BJ (cell line): ENCODE measurements around the gene CMTM1. TPM values are rescaled to one million over a fixed set of nuclear protein-coding genes. Genes with fewer than 3 reads are reported as not detected.
A peak's percentile ranks its signal among the peaks of the same experiment; 100 is the strongest.

Source experiments
- CTCF ChIA-PET: fragments of 350-600 bp; formaldehyde crosslinking; extraction: SDS; loops from one replicate; lab custom pipeline; 2021; ENCODE audit warnings: antibody characterized with exemption, inconsistent platforms; lab: Yijun Ruan, JAX
- POLR2A ChIA-PET: fragments of 300-600 bp; sonication (Branson Sonifier 250); formaldehyde crosslinking; extraction: SDS; loops from one replicate; lab custom pipeline; 2021; ENCODE audit warnings: antibody characterized with exemption; lab: Charles Lee
- DNase-seq: peaks from one replicate; pipeline ENCODE4 v3.0.0-alpha.2; 2011; ENCODE audit warnings: low read depth
- H3K27me3 ChIP-seq: 2 replicates; pipeline ENCODE4 v1.6.0; 2011; ENCODE audit warnings: low read length; ENCODE audit not compliant: control insufficient read depth, insufficient read depth
- H3K36me3 ChIP-seq: 2 replicates; pipeline ENCODE4 v1.5.1; 2011; ENCODE audit warnings: low read length; ENCODE audit not compliant: control insufficient read depth, insufficient read depth
- H3K4me3 ChIP-seq: 2 replicates; pipeline ENCODE4 v1.5.1; 2011; ENCODE audit warnings: low read depth, mild to moderate bottlenecking, control low read depth, low read length
- polyA plus RNA-seq: library from polyadenylated mRNA; depleted of rRNA; stranded (reverse); fragments of >200 nt; gene quantifications from 2 replicates; pipeline ENCODE4 v1.2.3, GENCODE V29; 2011
- TF ChIP-seq, protein P1 (sequence below): IDR thresholded peaks from 2 replicates; pipeline ENCODE4 v1.5.1; 2011; ENCODE audit warnings: low read depth, mild to moderate bottlenecking, control low read depth, inconsistent platforms, low read length, moderate library complexity; ENCODE audit not compliant: insufficient read depth

The CMTM1 gene
- polyA plus RNA-seq, 1 experiment = 3.2 TPM

DNA sequence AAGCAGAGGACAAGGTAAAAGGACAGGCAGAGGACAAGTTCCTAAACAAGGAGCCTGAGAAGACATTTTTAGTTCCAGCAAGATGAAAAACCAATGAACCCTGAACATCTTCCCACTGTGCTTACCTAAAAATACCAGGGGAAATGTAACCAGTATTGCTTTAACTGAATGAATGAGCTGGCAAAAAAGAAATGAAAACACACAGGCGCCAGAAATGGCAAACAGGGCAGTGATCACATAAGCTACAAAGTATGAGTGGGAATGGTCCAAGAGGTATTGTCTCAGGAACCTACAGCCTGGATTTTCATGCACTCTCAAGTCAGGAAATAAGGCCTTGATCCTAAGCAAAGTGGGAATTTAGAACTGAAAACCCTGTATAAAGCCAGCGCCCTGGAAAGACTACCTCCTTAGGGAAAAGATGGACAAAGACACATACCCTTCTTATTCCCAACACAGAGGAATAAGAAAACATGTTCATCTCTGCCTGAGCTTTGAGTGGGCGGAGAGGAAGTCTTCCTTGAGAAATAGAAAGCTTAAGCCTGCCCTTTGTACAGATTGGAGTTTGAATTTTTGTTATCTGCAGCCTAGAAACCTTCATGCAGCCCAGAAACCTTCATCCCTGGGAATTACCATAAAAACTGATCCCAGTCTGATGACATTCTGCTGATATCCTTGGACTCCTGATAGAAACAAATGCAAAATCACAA, 15.2 kb downstream of the CMTM1 start:
- no peak for DNase-seq
- ChIA-PET CTCF (interaction anchor here (0.6 to 1.7 kb wide), 6 partner anchors 12 to 287 kb away, joined by 3 to 5 read pairs (median 4); partner anchors contain the start of gene NAE1), POLR2A (no interaction called here)
- Histone ChIP-seq H3K36me3 (no peaks in the 10 kb centered on the region), H3K4me3 (no peak overlapping the region), H3K27me3 (peaks cover 13% of the 10 kb centered on the region)
- TF ChIP-seq, protein P1, sequence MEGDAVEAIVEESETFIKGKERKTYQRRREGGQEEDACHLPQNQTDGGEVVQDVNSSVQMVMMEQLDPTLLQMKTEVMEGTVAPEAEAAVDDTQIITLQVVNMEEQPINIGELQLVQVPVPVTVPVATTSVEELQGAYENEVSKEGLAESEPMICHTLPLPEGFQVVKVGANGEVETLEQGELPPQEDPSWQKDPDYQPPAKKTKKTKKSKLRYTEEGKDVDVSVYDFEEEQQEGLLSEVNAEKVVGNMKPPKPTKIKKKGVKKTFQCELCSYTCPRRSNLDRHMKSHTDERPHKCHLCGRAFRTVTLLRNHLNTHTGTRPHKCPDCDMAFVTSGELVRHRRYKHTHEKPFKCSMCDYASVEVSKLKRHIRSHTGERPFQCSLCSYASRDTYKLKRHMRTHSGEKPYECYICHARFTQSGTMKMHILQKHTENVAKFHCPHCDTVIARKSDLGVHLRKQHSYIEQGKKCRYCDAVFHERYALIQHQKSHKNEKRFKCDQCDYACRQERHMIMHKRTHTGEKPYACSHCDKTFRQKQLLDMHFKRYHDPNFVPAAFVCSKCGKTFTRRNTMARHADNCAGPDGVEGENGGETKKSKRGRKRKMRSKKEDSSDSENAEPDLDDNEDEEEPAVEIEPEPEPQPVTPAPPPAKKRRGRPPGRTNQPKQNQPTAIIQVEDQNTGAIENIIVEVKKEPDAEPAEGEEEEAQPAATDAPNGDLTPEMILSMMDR = no peak

DNA sequence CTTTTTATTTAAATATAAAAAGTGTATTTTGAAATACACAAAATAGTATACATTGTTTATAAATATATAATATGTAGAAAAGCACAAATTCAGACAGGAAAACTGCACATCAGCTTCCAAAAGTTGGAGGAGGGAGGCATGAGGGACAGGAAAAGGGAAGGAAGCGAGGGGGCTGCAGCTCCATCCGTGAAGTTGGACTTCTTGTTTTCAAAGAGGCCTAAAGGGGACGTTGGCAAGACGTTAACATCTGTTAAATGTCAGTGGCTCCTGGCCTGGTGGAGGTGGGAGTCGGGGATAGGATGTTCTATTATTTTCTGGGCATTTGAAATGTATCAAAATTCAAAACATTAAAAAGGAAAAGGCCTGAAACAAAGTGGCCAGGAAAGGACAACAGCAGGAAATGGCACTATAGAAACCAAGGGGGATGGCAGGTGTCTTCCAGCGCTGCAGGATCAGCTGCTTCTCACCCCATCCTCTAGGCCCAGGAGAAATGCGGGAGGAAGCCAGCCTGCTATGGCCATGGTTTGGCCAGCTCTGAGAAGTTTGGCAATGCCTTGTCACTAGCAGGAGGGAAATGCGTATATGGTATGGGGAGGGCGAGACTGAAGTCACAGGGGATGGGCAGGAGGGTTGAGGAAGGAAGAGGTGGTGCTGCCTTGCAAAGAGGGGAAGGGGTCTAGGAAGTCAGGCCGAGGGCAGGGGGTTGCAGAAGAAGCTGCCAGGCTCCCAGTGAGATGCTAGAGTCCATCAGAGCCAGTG, 19.4 kb downstream of the CMTM1 start:
- CTCF ChIA-PET = interaction anchor here (0.9 to 1.3 kb wide), 4 partner anchors 11 to 109 kb away, joined by 3 to 4 read pairs (median 3); no protein-coding TSS in a partner anchor
- no peaks in the 10 kb centered on the region for H3K36me3 ChIP-seq
- TF ChIP-seq, protein P1 = no peak
- H3K27me3 ChIP-seq = peaks cover 3% of the 10 kb centered on the region; the same call in 1 of the 2 replicates
- POLR2A ChIA-PET = no interaction called here
- no peak overlapping the region for H3K4me3 ChIP-seq
- DNase-seq = no peak

DNA sequence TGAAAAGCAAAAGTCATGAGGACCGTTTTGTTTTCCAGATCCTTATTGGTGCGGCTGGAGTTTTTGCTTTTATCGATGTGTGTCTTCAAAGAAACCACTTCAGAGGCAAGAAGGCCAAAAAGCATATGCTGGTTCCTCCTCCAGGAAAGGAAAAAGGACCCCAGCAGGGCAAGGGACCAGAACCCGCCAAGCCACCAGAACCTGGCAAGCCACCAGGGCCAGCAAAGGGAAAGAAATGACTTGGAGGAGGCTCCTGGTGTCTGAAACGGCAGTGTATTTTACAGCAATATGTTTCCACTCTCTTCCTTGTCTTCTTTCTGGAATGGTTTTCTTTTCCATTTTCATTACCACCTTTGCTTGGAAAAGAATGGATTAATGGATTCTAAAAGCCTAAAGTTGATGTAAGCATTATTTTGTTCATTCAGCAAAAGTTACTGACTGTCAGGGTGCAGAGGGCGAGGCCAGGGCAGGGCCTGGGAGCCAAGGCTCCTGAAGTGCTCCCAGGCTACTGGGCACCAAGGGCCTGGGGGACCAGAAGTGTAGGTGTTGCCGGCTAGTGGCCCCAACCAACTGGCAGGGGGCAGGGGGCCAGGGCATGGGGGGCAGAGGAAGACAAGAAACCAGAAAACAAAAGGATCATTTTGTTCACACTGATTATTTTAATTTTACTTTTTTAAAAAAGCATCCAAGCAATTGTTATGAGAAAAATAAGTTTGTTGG, 21.8 kb downstream of the CMTM1 start:
- DNase-seq = no peak
- TF ChIP-seq, protein P1 = no peak
- ChIA-PET CTCF (interaction anchor here (0.6 to 1.8 kb wide), 2 partner anchors 13 to 111 kb away, joined by 5 to 7 read pairs; no protein-coding TSS in a partner anchor), POLR2A (no interaction called here)
- no peak overlapping the region for H3K4me3 ChIP-seq
- peaks cover 5% of the 10 kb centered on the region; the same call in 1 of the 2 replicates for H3K27me3 ChIP-seq
- no peaks in the 10 kb centered on the region for H3K36me3 ChIP-seq

DNA sequence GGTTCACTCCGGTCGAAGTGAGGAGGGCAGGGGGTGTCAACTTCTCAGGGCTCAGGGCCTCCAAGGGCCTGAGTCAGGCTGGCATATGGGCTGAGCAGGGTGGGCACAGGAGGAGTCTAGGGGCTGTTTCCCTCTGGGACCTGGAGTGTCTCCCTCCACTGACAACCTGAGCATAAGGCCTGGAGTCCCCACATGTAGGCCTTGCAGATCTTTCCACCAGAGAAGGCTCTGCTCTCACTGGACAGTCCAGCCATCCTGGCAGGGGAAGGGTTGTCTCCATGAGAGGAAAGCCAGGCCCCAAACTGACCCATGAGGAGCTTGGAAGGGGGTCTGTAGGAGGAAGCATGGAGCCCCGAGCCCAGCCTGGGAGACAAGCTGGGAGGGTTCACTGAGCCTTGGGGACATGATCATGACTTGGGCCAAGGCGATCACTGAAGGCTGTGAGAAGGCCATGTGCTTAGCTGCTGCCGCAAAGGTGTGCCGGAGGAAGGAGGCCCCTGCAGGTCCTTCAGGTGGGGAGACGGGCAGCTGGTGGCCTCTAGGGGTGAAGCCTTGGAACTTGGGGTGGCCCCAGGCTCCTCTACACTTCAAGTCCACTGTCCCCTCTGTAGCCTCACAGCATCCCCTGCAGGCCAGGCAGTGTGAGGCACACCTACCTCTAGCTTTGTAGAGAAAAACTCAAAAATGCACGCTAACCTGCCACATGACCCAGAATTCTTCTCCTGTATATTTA, 22.9 kb downstream of the CMTM1 start:
- CTCF ChIA-PET = interaction anchor here (0.6 to 1.8 kb wide), 10 partner anchors 10 to 234 kb away, joined by 3 to 7 read pairs (median 3); partner anchors contain the start of gene CMTM2
- TF ChIP-seq, protein P1 = peak; percentile 80
- H3K36me3 ChIP-seq = no peaks in the 10 kb centered on the region
- no peak overlapping the region for H3K4me3 ChIP-seq
- DNase-seq = no peak
- POLR2A ChIA-PET = no interaction called here
- peaks cover 5% of the 10 kb centered on the region for H3K27me3 ChIP-seq
